ENCODE measurements around the gene MVB12A. TPM values are rescaled to one million over a fixed set of nuclear protein-coding genes. Genes with fewer than 3 reads are reported as not detected.

The MVB12A gene
- total and polyA plus RNA-seq, 10 of the 15 experiments (the other 5 are each of a cell fraction or from before 2014, with no cell fraction given): 1.2 to 47.6 (median 26.3) TPM

DNA sequence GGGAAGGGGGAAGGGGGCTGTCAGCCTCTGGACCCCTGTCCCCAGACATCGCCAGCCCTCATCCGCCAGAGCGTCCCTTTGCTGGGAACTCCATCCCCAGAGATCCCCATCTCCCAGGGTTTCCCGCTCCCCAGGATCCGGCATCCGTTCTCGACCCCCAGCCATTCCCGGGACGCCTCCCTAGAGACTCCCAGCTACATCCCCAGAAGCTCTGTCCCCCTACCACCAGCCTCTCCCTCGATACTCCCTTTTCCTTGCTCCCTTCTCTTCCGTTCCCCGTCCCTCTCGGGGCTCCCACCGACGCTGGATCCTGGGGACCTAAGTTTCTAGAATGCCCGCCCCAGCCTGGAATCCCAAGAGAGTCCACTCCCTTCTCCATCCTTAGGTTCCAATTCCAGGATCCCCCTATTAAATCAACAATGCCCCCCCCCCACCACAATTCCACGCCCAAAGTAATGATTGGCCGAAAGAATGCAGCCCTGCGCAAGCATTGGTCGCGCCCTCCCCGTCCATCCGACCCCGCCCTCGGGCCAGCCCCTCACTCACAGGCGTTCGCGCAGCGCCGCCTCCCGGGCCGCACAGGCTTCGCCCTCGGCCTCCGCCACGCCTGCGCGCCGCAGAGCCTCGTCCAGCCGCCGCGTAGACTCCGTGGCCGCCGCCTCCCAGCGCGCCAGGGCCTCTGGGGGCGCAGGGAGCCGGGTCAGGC, 29.0 kb upstream of the MVB12A start (continued):
- TF ChIP-seq NFYB (IDR thresholded peaks at IDR 0.05; ENCODE audit: insufficient read depth, low read depth, low read length) (peak; percentile 82; the same call in 1 of the 2 replicates), MXI1 (IDR thresholded peaks at IDR 0.05; ENCODE audit: low read depth, low read length) (no peak), IKZF2 (IDR thresholded peaks at IDR 0.05) (peak in 1 of 2 experiments; percentile 18; a peak in 1 of 4 replicates), SMARCA5 (IDR thresholded peaks at IDR 0.05) (peak; percentile 64; the same call in 1 of the 2 replicates), PML (IDR thresholded peaks at IDR 0.05; ENCODE audit: low read length) (no peak), PAX8 (IDR thresholded peaks at IDR 0.05) (no peak), ZBED1 (IDR thresholded peaks at IDR 0.05; ENCODE audit: borderline replicate concordance) (no peak), EGR1 (IDR thresholded peaks at IDR 0.05; ENCODE audit: borderline replicate concordance in 1 of 2, low read depth in 2 of 2, low read length in 2 of 2) (no peak)
- TF ChIP-seq, protein P1, sequence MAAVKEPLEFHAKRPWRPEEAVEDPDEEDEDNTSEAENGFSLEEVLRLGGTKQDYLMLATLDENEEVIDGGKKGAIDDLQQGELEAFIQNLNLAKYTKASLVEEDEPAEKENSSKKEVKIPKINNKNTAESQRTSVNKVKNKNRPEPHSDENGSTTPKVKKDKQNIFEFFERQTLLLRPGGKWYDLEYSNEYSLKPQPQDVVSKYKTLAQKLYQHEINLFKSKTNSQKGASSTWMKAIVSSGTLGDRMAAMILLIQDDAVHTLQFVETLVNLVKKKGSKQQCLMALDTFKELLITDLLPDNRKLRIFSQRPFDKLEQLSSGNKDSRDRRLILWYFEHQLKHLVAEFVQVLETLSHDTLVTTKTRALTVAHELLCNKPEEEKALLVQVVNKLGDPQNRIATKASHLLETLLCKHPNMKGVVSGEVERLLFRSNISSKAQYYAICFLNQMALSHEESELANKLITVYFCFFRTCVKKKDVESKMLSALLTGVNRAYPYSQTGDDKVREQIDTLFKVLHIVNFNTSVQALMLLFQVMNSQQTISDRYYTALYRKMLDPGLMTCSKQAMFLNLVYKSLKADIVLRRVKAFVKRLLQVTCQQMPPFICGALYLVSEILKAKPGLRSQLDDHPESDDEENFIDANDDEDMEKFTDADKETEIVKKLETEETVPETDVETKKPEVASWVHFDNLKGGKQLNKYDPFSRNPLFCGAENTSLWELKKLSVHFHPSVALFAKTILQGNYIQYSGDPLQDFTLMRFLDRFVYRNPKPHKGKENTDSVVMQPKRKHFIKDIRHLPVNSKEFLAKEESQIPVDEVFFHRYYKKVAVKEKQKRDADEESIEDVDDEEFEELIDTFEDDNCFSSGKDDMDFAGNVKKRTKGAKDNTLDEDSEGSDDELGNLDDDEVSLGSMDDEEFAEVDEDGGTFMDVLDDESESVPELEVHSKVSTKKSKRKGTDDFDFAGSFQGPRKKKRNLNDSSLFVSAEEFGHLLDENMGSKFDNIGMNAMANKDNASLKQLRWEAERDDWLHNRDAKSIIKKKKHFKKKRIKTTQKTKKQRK (IDR thresholded peaks at IDR 0.05; ENCODE audit: low read depth, low read length): no peak
- TF ChIP-seq, protein P2, sequence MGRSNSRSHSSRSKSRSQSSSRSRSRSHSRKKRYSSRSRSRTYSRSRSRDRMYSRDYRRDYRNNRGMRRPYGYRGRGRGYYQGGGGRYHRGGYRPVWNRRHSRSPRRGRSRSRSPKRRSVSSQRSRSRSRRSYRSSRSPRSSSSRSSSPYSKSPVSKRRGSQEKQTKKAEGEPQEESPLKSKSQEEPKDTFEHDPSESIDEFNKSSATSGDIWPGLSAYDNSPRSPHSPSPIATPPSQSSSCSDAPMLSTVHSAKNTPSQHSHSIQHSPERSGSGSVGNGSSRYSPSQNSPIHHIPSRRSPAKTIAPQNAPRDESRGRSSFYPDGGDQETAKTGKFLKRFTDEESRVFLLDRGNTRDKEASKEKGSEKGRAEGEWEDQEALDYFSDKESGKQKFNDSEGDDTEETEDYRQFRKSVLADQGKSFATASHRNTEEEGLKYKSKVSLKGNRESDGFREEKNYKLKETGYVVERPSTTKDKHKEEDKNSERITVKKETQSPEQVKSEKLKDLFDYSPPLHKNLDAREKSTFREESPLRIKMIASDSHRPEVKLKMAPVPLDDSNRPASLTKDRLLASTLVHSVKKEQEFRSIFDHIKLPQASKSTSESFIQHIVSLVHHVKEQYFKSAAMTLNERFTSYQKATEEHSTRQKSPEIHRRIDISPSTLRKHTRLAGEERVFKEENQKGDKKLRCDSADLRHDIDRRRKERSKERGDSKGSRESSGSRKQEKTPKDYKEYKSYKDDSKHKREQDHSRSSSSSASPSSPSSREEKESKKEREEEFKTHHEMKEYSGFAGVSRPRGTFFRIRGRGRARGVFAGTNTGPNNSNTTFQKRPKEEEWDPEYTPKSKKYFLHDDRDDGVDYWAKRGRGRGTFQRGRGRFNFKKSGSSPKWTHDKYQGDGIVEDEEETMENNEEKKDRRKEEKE (IDR thresholded peaks at IDR 0.05): no peak
- TF ChIP-seq, protein P3, sequence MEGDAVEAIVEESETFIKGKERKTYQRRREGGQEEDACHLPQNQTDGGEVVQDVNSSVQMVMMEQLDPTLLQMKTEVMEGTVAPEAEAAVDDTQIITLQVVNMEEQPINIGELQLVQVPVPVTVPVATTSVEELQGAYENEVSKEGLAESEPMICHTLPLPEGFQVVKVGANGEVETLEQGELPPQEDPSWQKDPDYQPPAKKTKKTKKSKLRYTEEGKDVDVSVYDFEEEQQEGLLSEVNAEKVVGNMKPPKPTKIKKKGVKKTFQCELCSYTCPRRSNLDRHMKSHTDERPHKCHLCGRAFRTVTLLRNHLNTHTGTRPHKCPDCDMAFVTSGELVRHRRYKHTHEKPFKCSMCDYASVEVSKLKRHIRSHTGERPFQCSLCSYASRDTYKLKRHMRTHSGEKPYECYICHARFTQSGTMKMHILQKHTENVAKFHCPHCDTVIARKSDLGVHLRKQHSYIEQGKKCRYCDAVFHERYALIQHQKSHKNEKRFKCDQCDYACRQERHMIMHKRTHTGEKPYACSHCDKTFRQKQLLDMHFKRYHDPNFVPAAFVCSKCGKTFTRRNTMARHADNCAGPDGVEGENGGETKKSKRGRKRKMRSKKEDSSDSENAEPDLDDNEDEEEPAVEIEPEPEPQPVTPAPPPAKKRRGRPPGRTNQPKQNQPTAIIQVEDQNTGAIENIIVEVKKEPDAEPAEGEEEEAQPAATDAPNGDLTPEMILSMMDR (IDR thresholded peaks at IDR 0.05 in 2 of 3, conservative IDR thresholded peaks at IDR 0.05 in 1 of 3; ENCODE audit: control insufficient read depth in 2 of 3, extremely low read depth in 1 of 3, insufficient read depth in 1 of 3, low read depth in 3 of 3, low read length in 3 of 3): peak; percentile 61 to 95 (median 65); a peak in 4 of 6 replicates
- TF ChIP-seq, protein P4, sequence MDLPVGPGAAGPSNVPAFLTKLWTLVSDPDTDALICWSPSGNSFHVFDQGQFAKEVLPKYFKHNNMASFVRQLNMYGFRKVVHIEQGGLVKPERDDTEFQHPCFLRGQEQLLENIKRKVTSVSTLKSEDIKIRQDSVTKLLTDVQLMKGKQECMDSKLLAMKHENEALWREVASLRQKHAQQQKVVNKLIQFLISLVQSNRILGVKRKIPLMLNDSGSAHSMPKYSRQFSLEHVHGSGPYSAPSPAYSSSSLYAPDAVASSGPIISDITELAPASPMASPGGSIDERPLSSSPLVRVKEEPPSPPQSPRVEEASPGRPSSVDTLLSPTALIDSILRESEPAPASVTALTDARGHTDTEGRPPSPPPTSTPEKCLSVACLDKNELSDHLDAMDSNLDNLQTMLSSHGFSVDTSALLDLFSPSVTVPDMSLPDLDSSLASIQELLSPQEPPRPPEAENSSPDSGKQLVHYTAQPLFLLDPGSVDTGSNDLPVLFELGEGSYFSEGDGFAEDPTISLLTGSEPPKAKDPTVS (IDR thresholded peaks at IDR 0.05; ENCODE audit: low read depth, low read length): no peak
- TF ChIP-seq, protein P5, sequence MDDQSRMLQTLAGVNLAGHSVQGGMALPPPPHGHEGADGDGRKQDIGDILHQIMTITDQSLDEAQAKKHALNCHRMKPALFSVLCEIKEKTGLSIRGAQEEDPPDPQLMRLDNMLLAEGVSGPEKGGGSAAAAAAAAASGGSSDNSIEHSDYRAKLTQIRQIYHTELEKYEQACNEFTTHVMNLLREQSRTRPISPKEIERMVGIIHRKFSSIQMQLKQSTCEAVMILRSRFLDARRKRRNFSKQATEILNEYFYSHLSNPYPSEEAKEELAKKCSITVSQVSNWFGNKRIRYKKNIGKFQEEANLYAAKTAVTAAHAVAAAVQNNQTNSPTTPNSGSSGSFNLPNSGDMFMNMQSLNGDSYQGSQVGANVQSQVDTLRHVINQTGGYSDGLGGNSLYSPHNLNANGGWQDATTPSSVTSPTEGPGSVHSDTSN (IDR thresholded peaks at IDR 0.05; ENCODE audit: insufficient replicate concordance, low read depth, low read length): peak; percentile 43
- TF ChIP-seq, protein P6, sequence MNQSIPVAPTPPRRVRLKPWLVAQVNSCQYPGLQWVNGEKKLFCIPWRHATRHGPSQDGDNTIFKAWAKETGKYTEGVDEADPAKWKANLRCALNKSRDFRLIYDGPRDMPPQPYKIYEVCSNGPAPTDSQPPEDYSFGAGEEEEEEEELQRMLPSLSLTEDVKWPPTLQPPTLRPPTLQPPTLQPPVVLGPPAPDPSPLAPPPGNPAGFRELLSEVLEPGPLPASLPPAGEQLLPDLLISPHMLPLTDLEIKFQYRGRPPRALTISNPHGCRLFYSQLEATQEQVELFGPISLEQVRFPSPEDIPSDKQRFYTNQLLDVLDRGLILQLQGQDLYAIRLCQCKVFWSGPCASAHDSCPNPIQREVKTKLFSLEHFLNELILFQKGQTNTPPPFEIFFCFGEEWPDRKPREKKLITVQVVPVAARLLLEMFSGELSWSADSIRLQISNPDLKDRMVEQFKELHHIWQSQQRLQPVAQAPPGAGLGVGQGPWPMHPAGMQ (IDR thresholded peaks at IDR 0.05; ENCODE audit: borderline replicate concordance): no peak
